GM23338 (cell line): ENCODE data around the gene SRR. TPM values are rescaled to one million over a fixed set of nuclear protein-coding genes. Genes with fewer than 3 reads are reported as not detected.

Experiments
- ATAC-seq: fragments of 200-7000 bp; cut with Tn5 transposase; 3 replicates; pipeline ENCODE4 v1.9.1; 2020
- DNase-seq: peaks from one replicate; pipeline ENCODE4 v3.0.0-alpha.2; 2015; ENCODE audit warnings: low spot score
- H2AFZ ChIP-seq: fragments of 200-600 bp; sonication (generic); 2 replicates; pipeline ENCODE4 v1.8.0; 2016; ENCODE audit warnings: antibody characterized with exemption, mild to moderate bottlenecking, moderate library complexity
- H3F3A ChIP-seq: fragments of 200-600 bp; sonication (generic); replicated peaks from 2 replicates; pipeline ENCODE4 v1.8.0; 2017; ENCODE audit warnings: antibody characterized with exemption, mixed run types, low read depth
- H3K27ac ChIP-seq: fragments of 200-600 bp; sonication (generic); 2 replicates; pipeline ENCODE4 v1.6.1; 2016; ENCODE audit warnings: low read depth
- H3K27me3 ChIP-seq: fragments of 200-600 bp; sonication (generic); 2 replicates; pipeline ENCODE4 v1.8.0; 2016; ENCODE audit warnings: mild to moderate bottlenecking, mixed run types, moderate library complexity; ENCODE audit not compliant: insufficient read depth
- H3K36me3 ChIP-seq: fragments of 200-600 bp; sonication (generic); 2 replicates; pipeline ENCODE4 v1.8.0; 2016; ENCODE audit warnings: mild to moderate bottlenecking; ENCODE audit not compliant: insufficient read depth
- H3K4me1 ChIP-seq: fragments of 200-600 bp; sonication (generic); 2 replicates; pipeline ENCODE4 v1.8.0; 2016; ENCODE audit warnings: mild to moderate bottlenecking, moderate library complexity; ENCODE audit not compliant: insufficient read depth
- H3K4me2 ChIP-seq: fragments of 200-600 bp; sonication (generic); 2 replicates; pipeline ENCODE4 v1.7.1; 2017; ENCODE audit warnings: mixed run types
- H3K4me3 ChIP-seq: fragments of 200-600 bp; sonication (generic); 2 replicates; pipeline ENCODE4 v1.6.1; 2016; ENCODE audit warnings: mixed run types
- H3K79me2 ChIP-seq: fragments of 200-600 bp; sonication (generic); replicated peaks from 2 replicates; pipeline ENCODE4 v1.8.0; 2017; ENCODE audit warnings: mild to moderate bottlenecking; ENCODE audit not compliant: insufficient read depth
- H3K9me2 ChIP-seq: fragments of 200-600 bp; sonication (generic); 2 replicates; pipeline ENCODE4 v1.8.0; 2017; ENCODE audit not compliant: insufficient read depth
- H4K20me1 ChIP-seq: fragments of 200-600 bp; sonication (generic); replicated peaks from 2 replicates; pipeline ENCODE4 v1.8.0; 2017; ENCODE audit warnings: mild to moderate bottlenecking; ENCODE audit not compliant: insufficient read depth
- H3K27ac Mint-ChIP-seq: 2 replicates; pipeline ENCODE4 v1.8.0; 2020; ENCODE audit warnings: inconsistent platforms, mild to moderate bottlenecking, moderate library complexity, mixed read lengths
- H3K27me3 Mint-ChIP-seq: 3 replicates; pipeline ENCODE4 v1.8.0; 2022; ENCODE audit warnings: low read depth, mild to moderate bottlenecking, moderate library complexity, mixed read lengths, inconsistent platforms; ENCODE audit not compliant: insufficient read depth, poor library complexity
- H3K36me3 Mint-ChIP-seq: 3 replicates; pipeline ENCODE4 v1.8.0; 2021; ENCODE audit warnings: low read depth, mild to moderate bottlenecking, inconsistent platforms, moderate library complexity, mixed read lengths
- H3K4me1 Mint-ChIP-seq: 3 replicates; pipeline ENCODE4 v1.8.0; 2020; ENCODE audit warnings: mild to moderate bottlenecking, inconsistent platforms, mixed read lengths
- H3K4me3 Mint-ChIP-seq: 3 replicates; pipeline ENCODE4 v1.8.0; 2021; ENCODE audit warnings: moderate library complexity, mild to moderate bottlenecking, inconsistent platforms, mixed read lengths
- H3K9me3 Mint-ChIP-seq: 3 replicates; pipeline ENCODE4 v1.8.0; 2020; ENCODE audit warnings: moderate library complexity, mild to moderate bottlenecking, inconsistent platforms, mixed read lengths
- CREB1 ChIP-seq: fragments of 250-450 bp; sonication (Bioruptor Pico); IDR thresholded peaks from 2 replicates; pipeline ENCODE4 v1.5.0; 2020; ENCODE audit warnings: low read depth, mild to moderate bottlenecking, moderate library complexity
- CTCF ChIP-seq, 2 experiments: fragments of 200-600 bp in 1 of 2; sonication (generic) in 1 of 2; conservative IDR thresholded peaks; 2 replicates each; pipeline versions ENCODE4 v1.5.1 to v1.6.1; 2016 to 2017; ENCODE audit warnings: antibody characterized with exemption in 2 of 2, low read depth in 2 of 2, mild to moderate bottlenecking in 2 of 2, moderate library complexity in 1 of 2
- NANOG ChIP-seq: IDR thresholded peaks from 2 replicates; pipeline ENCODE4 v1.6.1; 2016; ENCODE audit warnings: antibody characterized with exemption, borderline replicate concordance
- REST ChIP-seq: IDR thresholded peaks from one replicate; pipeline ENCODE4 v1.6.1; 2018; ENCODE audit warnings: antibody characterized with exemption; ENCODE audit not compliant: unreplicated experiment
- STAT1 ChIP-seq: IDR thresholded peaks from one replicate; pipeline ENCODE4 v1.6.1; 2016; ENCODE audit warnings: antibody characterized with exemption; ENCODE audit not compliant: unreplicated experiment
- ZNF114 ChIP-seq: fragments of 250-450 bp; sonication (Bioruptor Pico); IDR thresholded peaks from 2 replicates; pipeline ENCODE4 v1.5.0; 2020; ENCODE audit warnings: mild to moderate bottlenecking, moderate library complexity
- ZNF331 ChIP-seq: fragments of 250-450 bp; sonication (Bioruptor Pico); IDR thresholded peaks from 2 replicates; pipeline ENCODE4 v1.5.0; 2020; ENCODE audit warnings: low read depth, mild to moderate bottlenecking, moderate library complexity
- polyA plus RNA-seq: library from polyadenylated mRNA; unstranded; fragments of >200 nt; fragmentation: Nextera tagmentation; extraction: Ambion mirVana; gene quantifications from 2 replicates; pipeline ENCODE4 v1.2.1, GENCODE V29; 2016
- total RNA-seq: library from RNA; depleted of rRNA; stranded (reverse); fragments of >200 nt; shearing (Covaris generic); gene quantifications from 2 replicates; pipeline ENCODE4 v1.2.3, GENCODE V29; 2014

SRR gene
- total and polyA plus RNA-seq, 2 experiments from 2014 or later: 2.8 to 5.4 TPM

- Histone ChIP-seq H3K4me1 (no peaks in the 10 kb centered on the region; the same call in 1 of the 2 replicates), H3K27me3 (no peaks in the 10 kb centered on the region), H2AFZ (no peak overlapping the region), H3K9me2 (no peaks in the 10 kb centered on the region), H3K79me2 (no peaks in the 10 kb centered on the region), H3K4me2 (no peak overlapping the region), H3F3A (0 out of 2 replicates have a peak, but pooled peaks cover 3% of the 10 kb centered on the region), H3K27ac (no peak overlapping the region), H3K4me3 (no peak overlapping the region), H3K36me3 (no peaks in the 10 kb centered on the region), H4K20me1 (no peaks in the 10 kb centered on the region; the same call in 1 of the 2 replicates)
- peak; percentile 74 for DNase-seq
- ATAC-seq: peak; percentile 68
- Mint-ChIP-seq H3K36me3 (0 out of 3 replicates have a peak, but pooled peaks cover 3% of the 10 kb centered on the region), H3K27ac (no peak overlapping the region; the same call in 1 of the 2 replicates), H3K4me3 (no peak overlapping the region), H3K9me3 (no peaks in the 10 kb centered on the region), H3K4me1 (peaks cover 17% of the 10 kb centered on the region), H3K27me3 (peaks cover 18% of the 10 kb centered on the region)
- TF ChIP-seq REST: no peak
- no peak for TF ChIP-seq STAT1
- no peak for TF ChIP-seq CREB1
- peak; percentile 59 to 82 for TF ChIP-seq CTCF (conservative IDR thresholded peaks at IDR 0.05; ENCODE audit: low read depth in 2 of 2)
- TF ChIP-seq NANOG: no peak
- no peak for TF ChIP-seq ZNF331 (CRISPR knock-in tag)
These were observed 63.2 kb downstream of the SRR start for GRCh38 chr17:2366747-2367494.

GRCh38 chr17:2368359-2368758 is 64.6 kb downstream of the SRR start:
- no peak for ATAC-seq
- peaks cover 18% of the 10 kb centered on the region for H3K27me3 Mint-ChIP-seq
- TF ChIP-seq CREB1 (no peak), ZNF114 (CRISPR knock-in tag) (no peak), REST (no peak), ZNF331 (CRISPR knock-in tag) (no peak), NANOG (no peak)

More at GRCh38 chr17:2368359-2368758, 64.6 kb downstream of the SRR start:
- Histone ChIP-seq H3K4me3 (no peak overlapping the region), H3K79me2 (no peaks in the 10 kb centered on the region), H3K27me3 (no peaks in the 10 kb centered on the region), H3K4me2 (no peak overlapping the region), H3F3A (0 out of 2 replicates have a peak, but pooled peaks cover 3% of the 10 kb centered on the region), H4K20me1 (no peaks in the 10 kb centered on the region; the same call in 1 of the 2 replicates), H3K4me1 (no peaks in the 10 kb centered on the region; the same call in 1 of the 2 replicates), H2AFZ (no peak overlapping the region), H3K9me2 (no peaks in the 10 kb centered on the region), H3K36me3 (no peaks in the 10 kb centered on the region), H3K27ac (no peak overlapping the region)
- DNase-seq: no peak
- Mint-ChIP-seq H3K4me3 (no peak overlapping the region), H3K36me3 (peaks cover 9% of the 10 kb centered on the region; the same call in 1 of the 3 replicates), H3K27ac (no peak overlapping the region), H3K4me1 (peaks cover 17% of the 10 kb centered on the region), H3K9me3 (no peaks in the 10 kb centered on the region)
